ENCODE data around the gene MAP7D1. TPM values are rescaled to one million over a fixed set of nuclear protein-coding genes. Genes with fewer than 3 reads are reported as not detected.
A peak's percentile ranks its signal among the peaks of the same experiment; 100 is the strongest.

The MAP7D1 gene
- total RNA-seq, 2 experiments from 2014 or later = 138 to 143 TPM

GRCh38 chr1:36172983-36173382 is 17.0 kb downstream of the MAP7D1 start:
- H3K9me3 Mint-ChIP-seq = no peaks in the 10 kb centered on the region
- no peaks in the 10 kb centered on the region for H3K27me3 Mint-ChIP-seq
- peaks cover 30% of the 10 kb centered on the region for H3K36me3 Mint-ChIP-seq
- intact Hi-C loops (cut with micrococcal nuclease) = no loop called here
- CTCF ChIA-PET = interaction anchor here (1.6 kb wide), 1 partner anchor 23 kb away, joined by 6 read pairs; no protein-coding TSS in a partner anchor
- peak overlapping the region; percentile 68 for H3K27ac Mint-ChIP-seq
- peaks cover 11% of the 10 kb centered on the region for H3K4me1 Mint-ChIP-seq (ENCODE audit: low read depth)
- no peak overlapping the region for H3K4me3 Mint-ChIP-seq
- no peak for DNase-seq
- POLR2A ChIA-PET = no interaction called here

DNA sequence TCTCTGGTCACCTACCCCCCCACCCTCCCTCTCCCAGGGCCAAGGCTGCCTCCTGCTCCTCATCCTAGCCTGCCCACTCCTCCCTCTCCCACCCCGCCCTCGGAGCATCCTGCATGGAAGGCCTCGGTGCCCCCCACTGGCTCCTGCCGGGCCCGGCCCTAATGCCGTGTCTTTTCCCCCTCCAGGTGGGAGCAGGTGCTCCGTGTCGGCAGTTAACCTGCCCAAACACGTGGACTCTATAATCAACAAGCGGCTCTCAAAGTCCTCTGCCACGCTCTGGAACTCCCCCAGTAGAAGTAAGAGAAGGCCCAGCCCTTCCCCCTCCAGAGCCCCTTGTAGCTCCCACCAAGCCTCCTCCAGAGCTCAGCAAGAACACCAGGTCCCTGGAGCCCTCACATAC is 18.8 kb downstream of the MAP7D1 start:
- ChIA-PET CTCF (no interaction called here), POLR2A (no interaction called here)
- H3K4me1 Mint-ChIP-seq (ENCODE audit: low read depth) = peaks cover 7% of the 10 kb centered on the region
- intact Hi-C loops (cut with micrococcal nuclease) = no loop called here
- DNase-seq = no peak
- H3K27me3 Mint-ChIP-seq = no peaks in the 10 kb centered on the region
- H3K9me3 Mint-ChIP-seq = no peaks in the 10 kb centered on the region
- H3K36me3 Mint-ChIP-seq = peaks cover 35% of the 10 kb centered on the region
- H3K27ac Mint-ChIP-seq = no peak overlapping the region
- H3K4me3 Mint-ChIP-seq = no peak overlapping the region

- CTCF ChIA-PET = no interaction called here
These were observed 19.5 kb downstream of the MAP7D1 start for GRCh38 chr1:36175137-36176095.

GRCh38 chr1:36176106-36176949 is 20.4 kb downstream of the MAP7D1 start:
- DNase-seq = no peak
- no peaks in the 10 kb centered on the region for H3K27me3 Mint-ChIP-seq
- no peak overlapping the region for H3K4me3 Mint-ChIP-seq
- H3K4me1 Mint-ChIP-seq (ENCODE audit: low read depth) = peaks cover 7% of the 10 kb centered on the region
- intact Hi-C loops (cut with micrococcal nuclease) = no loop called here
- POLR2A ChIA-PET = no interaction called here
- CTCF ChIA-PET = no interaction called here
- H3K36me3 Mint-ChIP-seq = peaks cover 43% of the 10 kb centered on the region
- no peaks in the 10 kb centered on the region for H3K9me3 Mint-ChIP-seq
- no peak overlapping the region for H3K27ac Mint-ChIP-seq

More at GRCh38 chr1:36175137-36176095, 19.5 kb downstream of the MAP7D1 start:
- H3K4me3 Mint-ChIP-seq = no peak overlapping the region
- H3K36me3 Mint-ChIP-seq = peaks cover 41% of the 10 kb centered on the region
- H3K27me3 Mint-ChIP-seq = no peaks in the 10 kb centered on the region
- H3K27ac Mint-ChIP-seq = no peak overlapping the region
- intact Hi-C loops (cut with micrococcal nuclease) = no loop called here
- H3K4me1 Mint-ChIP-seq (ENCODE audit: low read depth) = peaks cover 7% of the 10 kb centered on the region
- H3K9me3 Mint-ChIP-seq = no peaks in the 10 kb centered on the region
- POLR2A ChIA-PET = no interaction called here
- no peak for DNase-seq

DNA sequence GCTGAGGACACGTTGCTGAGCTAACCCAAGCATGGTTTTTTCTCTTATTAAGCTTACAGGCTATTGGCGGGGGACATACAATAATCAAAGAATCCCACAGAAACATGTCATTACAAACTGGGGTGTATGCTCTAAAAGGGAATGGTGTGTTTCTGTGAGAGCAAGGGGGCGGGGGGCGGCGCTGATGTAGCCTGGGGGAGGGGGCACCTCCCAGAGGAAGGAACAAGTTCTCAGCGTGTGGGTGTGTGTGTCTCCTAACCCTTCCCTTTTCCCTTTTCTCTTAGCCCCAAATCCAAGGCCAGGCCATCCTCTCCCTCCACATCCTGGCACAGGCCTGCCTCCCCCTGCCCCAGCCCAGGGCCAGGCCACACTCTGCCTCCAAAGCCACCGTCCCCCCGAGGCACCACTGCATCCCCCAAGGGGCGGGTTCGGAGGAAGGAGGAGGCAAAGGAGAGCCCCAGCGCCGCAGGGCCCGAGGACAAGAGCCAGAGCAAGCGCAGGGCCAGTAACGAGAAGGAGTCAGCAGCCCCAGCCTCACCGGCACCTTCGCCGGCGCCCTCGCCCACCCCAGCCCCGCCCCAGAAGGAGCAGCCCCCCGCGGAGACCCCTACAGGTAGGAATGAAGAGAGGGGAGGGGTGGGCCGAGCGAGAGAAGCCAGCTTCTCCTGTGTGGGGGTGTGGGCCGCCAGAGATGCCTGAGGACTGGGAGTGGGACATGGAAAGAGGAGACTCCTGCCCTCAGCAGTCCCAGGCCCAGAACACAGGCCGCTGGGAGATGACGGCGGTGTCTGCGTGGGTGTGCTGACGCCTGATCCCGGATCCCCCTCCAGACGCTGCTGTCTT is 21.9 kb downstream of the MAP7D1 start:
- no peak overlapping the region for H3K27ac Mint-ChIP-seq
- H3K9me3 Mint-ChIP-seq = no peaks in the 10 kb centered on the region
- peaks cover 30% of the 10 kb centered on the region for H3K36me3 Mint-ChIP-seq
- ChIA-PET CTCF (no interaction called here), POLR2A (no interaction called here)
- no peaks in the 10 kb centered on the region for H3K27me3 Mint-ChIP-seq
- peaks cover 4% of the 10 kb centered on the region for H3K4me1 Mint-ChIP-seq (ENCODE audit: low read depth)
- intact Hi-C loops (cut with micrococcal nuclease) = no loop called here
- DNase-seq = no peak
- H3K4me3 Mint-ChIP-seq = no peak overlapping the region

- H3K27me3 Mint-ChIP-seq = no peaks in the 10 kb centered on the region
- H3K36me3 Mint-ChIP-seq = peaks cover 25% of the 10 kb centered on the region
- no peak overlapping the region for H3K27ac Mint-ChIP-seq
- DNase-seq = no peak
- POLR2A ChIA-PET = no interaction called here
- no peaks in the 10 kb centered on the region for H3K4me1 Mint-ChIP-seq (ENCODE audit: low read depth)
- H3K9me3 Mint-ChIP-seq = no peaks in the 10 kb centered on the region
- CTCF ChIA-PET = no interaction called here
- no peak overlapping the region for H3K4me3 Mint-ChIP-seq
- intact Hi-C loops (cut with micrococcal nuclease) = no loop called here
These were observed 22.7 kb downstream of the MAP7D1 start for GRCh38 chr1:36178471-36179219.

DNA sequence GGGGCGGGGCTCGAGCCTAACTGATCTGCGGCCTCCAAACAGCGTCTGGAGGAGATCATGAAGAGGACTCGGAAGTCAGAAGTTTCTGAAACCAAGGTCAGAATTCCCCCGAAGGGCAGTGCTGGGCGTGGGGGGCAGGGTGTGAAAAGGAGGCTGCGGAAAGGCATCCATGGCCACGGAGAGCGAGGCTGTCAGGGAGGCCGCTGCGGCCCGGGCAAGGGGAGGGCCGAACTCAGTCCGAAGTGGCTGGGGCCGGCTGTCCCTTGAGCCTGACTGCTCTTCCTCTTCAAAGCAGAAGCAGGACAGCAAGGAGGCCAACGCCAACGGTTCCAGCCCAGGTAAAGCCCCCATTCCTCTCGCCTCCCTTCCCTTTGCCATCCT is 23.2 kb downstream of the MAP7D1 start:
- Mint-ChIP-seq H3K27ac (no peak overlapping the region), H3K36me3 (peaks cover 22% of the 10 kb centered on the region), H3K4me1 (ENCODE audit: low read depth) (no peaks in the 10 kb centered on the region), H3K9me3 (no peaks in the 10 kb centered on the region), H3K4me3 (no peak overlapping the region), H3K27me3 (no peaks in the 10 kb centered on the region)
- CTCF ChIA-PET = no interaction called here
- POLR2A ChIA-PET = interaction anchor here (1.1 kb wide), 1 partner anchor 14 kb away, joined by 4 read pairs; no protein-coding TSS in a partner anchor
- intact Hi-C loops (cut with micrococcal nuclease) = no loop called here
- no peak for DNase-seq

- ChIA-PET POLR2A (interaction anchor here (0.7 to 1.2 kb wide), 3 partner anchors 28 to 33 kb away, joined by 3 read pairs; partner anchors contain the start of gene TRAPPC3), CTCF (interaction anchor here (0.8 to 1.7 kb wide), 3 partner anchors 29 to 33 kb away, joined by 3 to 11 read pairs (median 3); partner anchors contain the start of gene TRAPPC3)
- DNase-seq = no peak
- Mint-ChIP-seq H3K36me3 (peaks cover 19% of the 10 kb centered on the region), H3K27ac (no peak overlapping the region), H3K27me3 (no peaks in the 10 kb centered on the region), H3K9me3 (no peaks in the 10 kb centered on the region), H3K4me3 (no peak overlapping the region), H3K4me1 (ENCODE audit: low read depth) (no peaks in the 10 kb centered on the region)
- intact Hi-C loops (cut with micrococcal nuclease) = no loop called here
These were observed 26.8 kb downstream of the MAP7D1 start for GRCh38 chr1:36182734-36183133.

- CTCF ChIA-PET = interaction anchor here (0.8 to 1.7 kb wide), 4 partner anchors 22 to 34 kb away, joined by 3 to 11 read pairs (median 4); partner anchors contain the start of gene TRAPPC3
- Mint-ChIP-seq H3K4me1 (ENCODE audit: low read depth) (peaks cover 4% of the 10 kb centered on the region), H3K4me3 (no peak overlapping the region), H3K27me3 (no peaks in the 10 kb centered on the region), H3K27ac (peak overlapping the region; percentile 39), H3K36me3 (peaks cover 19% of the 10 kb centered on the region), H3K9me3 (no peaks in the 10 kb centered on the region)
- intact Hi-C loops (cut with micrococcal nuclease) = no loop called here
- POLR2A ChIA-PET = interaction anchor here (0.7 to 1.2 kb wide), 3 partner anchors 28 to 34 kb away, joined by 3 read pairs; partner anchors contain the start of gene TRAPPC3
- no peak for DNase-seq
These were observed 27.4 kb downstream of the MAP7D1 start for GRCh38 chr1:36183309-36183856.

DNA sequence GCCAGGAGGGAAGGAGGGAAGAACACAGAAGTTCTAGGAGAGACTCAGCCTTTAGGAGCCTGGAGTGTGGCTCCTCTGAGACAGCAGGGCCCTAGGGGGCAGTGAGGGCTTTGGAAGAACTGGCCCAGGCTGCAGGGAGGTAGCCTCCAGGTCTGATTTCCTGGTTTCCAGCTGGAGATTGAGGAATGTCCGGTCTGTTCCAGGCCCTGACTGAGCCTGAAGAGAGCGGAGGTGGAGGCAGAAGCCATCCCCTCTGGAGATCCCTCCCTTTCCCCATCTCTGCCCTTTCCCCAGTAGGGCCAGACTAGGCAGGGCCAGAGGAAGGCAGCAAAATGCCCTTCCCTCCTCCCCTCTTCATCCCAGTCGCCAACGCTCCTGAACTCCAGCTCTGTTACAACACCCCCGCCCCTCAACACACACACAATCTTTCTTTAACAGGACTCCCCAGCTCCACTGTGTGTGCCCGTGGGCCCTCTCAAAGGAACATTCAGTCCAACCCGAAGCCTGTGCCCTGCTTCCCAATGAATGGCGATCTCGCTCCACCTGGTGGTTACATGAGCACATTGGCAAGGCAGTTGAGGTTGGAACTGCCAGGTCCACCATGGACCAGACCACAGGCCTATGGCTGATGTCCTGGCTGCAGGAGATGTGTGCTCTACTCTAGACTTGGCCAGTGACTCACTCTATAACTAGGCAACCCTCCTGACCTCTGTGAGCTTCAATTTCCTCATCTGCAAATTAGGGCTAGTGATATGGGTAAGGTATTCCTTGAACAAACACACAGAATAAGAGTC is 32.0 kb downstream of the MAP7D1 start:
- CTCF ChIA-PET = interaction anchor here (0.8 to 4.3 kb wide), 30 partner anchors 9 to 236 kb away, joined by 3 to 151 read pairs (median 6); partner anchors contain the start of genes MAP7D1, THRAP3 and TRAPPC3
- intact Hi-C loops (cut with micrococcal nuclease) = loop anchor here (1.0 to 5.0 kb wide), 4 partner anchors 27 to 89 kb away; partner anchors contain the start of genes THRAP3 and TRAPPC3

More for the DNA sequence above, 32.0 kb downstream of the MAP7D1 start:
- DNase-seq = peak; percentile 89
- H3K4me1 Mint-ChIP-seq (ENCODE audit: low read depth) = peaks cover 4% of the 10 kb centered on the region
- no peaks in the 10 kb centered on the region for H3K9me3 Mint-ChIP-seq
- H3K27ac Mint-ChIP-seq = peak overlapping the region; percentile 55
- H3K4me3 Mint-ChIP-seq = no peak overlapping the region
- H3K36me3 Mint-ChIP-seq = no peaks in the 10 kb centered on the region
- POLR2A ChIA-PET = interaction anchor here (0.8 to 2.5 kb wide), 4 partner anchors 25 to 86 kb away, joined by 3 to 12 read pairs (median 6); partner anchors contain the start of gene TRAPPC3
- H3K27me3 Mint-ChIP-seq = no peaks in the 10 kb centered on the region
